ENCODE results near the gene ENGASE.

DNA sequence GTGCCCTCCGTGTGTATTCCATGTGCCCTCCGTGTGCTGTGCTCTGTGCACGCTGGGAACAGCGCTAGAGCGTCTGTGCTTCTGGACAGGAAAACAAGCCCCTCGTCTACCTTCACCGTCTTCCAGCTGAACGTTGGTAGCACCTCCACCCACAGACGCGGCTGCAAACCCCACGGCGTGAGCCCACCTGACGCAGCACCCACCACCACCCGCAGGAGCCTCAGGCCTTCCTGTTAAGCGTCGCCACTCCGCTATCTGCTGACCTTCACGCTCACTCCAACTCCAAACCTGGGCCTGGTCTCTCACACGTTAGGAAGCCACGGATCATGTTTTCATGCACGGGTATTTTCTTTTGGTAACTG lies 56.6 kb downstream of the ENGASE start:
- no peak for TF ChIP-seq CTCF (IDR thresholded peaks at IDR 0.05)
- TF ChIP-seq EZH2 (IDR thresholded peaks at IDR 0.05): no peak
- TF ChIP-seq EZH2phosphoT487 (IDR thresholded peaks at IDR 0.05): no peak

All from neural progenitor cell (in vitro differentiated cells).